ENCODE results near the gene SYT17. TPM values are rescaled to one million over a fixed set of nuclear protein-coding genes. Genes with fewer than 3 reads are reported as not detected.
A peak's percentile ranks its signal among the peaks of the same experiment; 100 is the strongest.

SYT17 gene
- total RNA-seq, 4 donors from 2014 or later = 4.2 to 9.0 (median 6.3) TPM

GRCh38 chr16:19188406-19188805, 20.4 kb downstream of the SYT17 start:
- no peak for TF ChIP-seq EP300 (IDR thresholded peaks at IDR 0.05)
- WGBS, 2 donors (ENCODE audit: low coverage in 1 of 2) = 8 to 36% methylated on average over 4 to 5 of the region's 5 CpGs
- ATAC-seq = no peak
- Histone ChIP-seq H3K9me3 (no peaks in the 10 kb centered on the region), H3K4me1 (peaks cover 0 to 7% (median 0%) of the 10 kb centered on the region in 3 donors), H3K27ac (peak overlapping the region in 3 of 4 donors; percentile 41 to 62 (median 60)), H3K27me3 (no peaks in the 10 kb centered on the region), H3K36me3 (no peaks in the 10 kb centered on the region), H3K4me3 (no peak overlapping the region)

- Histone ChIP-seq H3K4me3 (no peak overlapping the region), H3K36me3 (no peaks in the 10 kb centered on the region)
- no peak for TF ChIP-seq POLR2A (IDR thresholded peaks at IDR 0.05)
- TF ChIP-seq POLR2AphosphoS5 (IDR thresholded peaks at IDR 0.05) = no peak
- TF ChIP-seq CTCF (IDR thresholded peaks at IDR 0.05) = no peak
- TF ChIP-seq EP300 (IDR thresholded peaks at IDR 0.05) = no peak
Measured at GRCh38 chr16:19192865-19193264, 24.8 kb downstream of the SYT17 start.

GRCh38 chr16:19196871-19197270, 28.8 kb downstream of the SYT17 start:
- 34 to 48% methylated on average over 2 to 4 of the region's 6 CpGs for whole genome bisulfite sequencing, 2 donors (ENCODE audit: low coverage in 1 of 2)
- Histone ChIP-seq H3K9me3 (peaks cover 0 to 9% (median 0%) of the 10 kb centered on the region in 3 donors), H3K4me3 (no peak overlapping the region), H3K36me3 (no peaks in the 10 kb centered on the region), H3K4me1 (no peaks in the 10 kb centered on the region), H3K27me3 (no peaks in the 10 kb centered on the region), H3K27ac (peak overlapping the region in 1 of 4 donors; percentile 21)
- TF ChIP-seq CTCF (IDR thresholded peaks at IDR 0.05) (no peak), EP300 (IDR thresholded peaks at IDR 0.05) (no peak), POLR2A (IDR thresholded peaks at IDR 0.05) (no peak), POLR2AphosphoS5 (IDR thresholded peaks at IDR 0.05) (peak; percentile 22)
- no peak for ATAC-seq

More at GRCh38 chr16:19192865-19193264, 24.8 kb downstream of the SYT17 start:
- H3K9me3 ChIP-seq = no peaks in the 10 kb centered on the region
- no peak for ATAC-seq
- H3K27ac ChIP-seq = no peak overlapping the region
- 86 to 91% methylated on average over 4 of the region's 4 CpGs for WGBS, 2 donors (ENCODE audit: low coverage in 1 of 2)
- peaks cover 0 to 7% (median 0%) of the 10 kb centered on the region in 3 donors for H3K4me1 ChIP-seq
- H3K27me3 ChIP-seq = no peaks in the 10 kb centered on the region

- WGBS, 2 donors (ENCODE audit: low coverage in 1 of 2) = 70 to 79% methylated on average over 5 to 6 of the region's 12 CpGs
- no peak for ATAC-seq
- H3K4me3 ChIP-seq = no peak overlapping the region
- TF ChIP-seq EP300 (IDR thresholded peaks at IDR 0.05) = no peak
- no peak for TF ChIP-seq POLR2A (IDR thresholded peaks at IDR 0.05)
- no peak for TF ChIP-seq POLR2AphosphoS5 (IDR thresholded peaks at IDR 0.05)
- TF ChIP-seq CTCF (IDR thresholded peaks at IDR 0.05) = no peak
- no peaks in the 10 kb centered on the region for H3K36me3 ChIP-seq
- H3K9me3 ChIP-seq = peaks cover 0 to 5% (median 0%) of the 10 kb centered on the region in 3 donors
- H3K27me3 ChIP-seq = no peaks in the 10 kb centered on the region
- no peaks in the 10 kb centered on the region for H3K4me1 ChIP-seq
- no peak overlapping the region for H3K27ac ChIP-seq
Measured at GRCh38 chr16:19203374-19203966, 35.4 kb downstream of the SYT17 start.

- WGBS, 2 donors (ENCODE audit: low coverage in 1 of 2) = 54 to 65% methylated on average over 9 of the region's 9 CpGs
- no peak for ATAC-seq
- Histone ChIP-seq H3K27ac (no peak overlapping the region), H3K9me3 (no peaks in the 10 kb centered on the region), H3K4me3 (no peak overlapping the region), H3K36me3 (no peaks in the 10 kb centered on the region), H3K27me3 (no peaks in the 10 kb centered on the region), H3K4me1 (no peaks in the 10 kb centered on the region)
- TF ChIP-seq POLR2AphosphoS5 (IDR thresholded peaks at IDR 0.05) = no peak
- TF ChIP-seq POLR2A (IDR thresholded peaks at IDR 0.05) = no peak
- TF ChIP-seq CTCF (IDR thresholded peaks at IDR 0.05) = no peak
- no peak for TF ChIP-seq EP300 (IDR thresholded peaks at IDR 0.05)
Measured at GRCh38 chr16:19210280-19210924, 42.4 kb downstream of the SYT17 start.
